Neural progenitor cell (in vitro differentiated cells): ENCODE measurements around the gene ZNF354B.

Source experiments
- EZH2phosphoT487 ChIP-seq: fragments of 200-600 bp; sonication (generic); IDR thresholded peaks from 2 replicates; pipeline ENCODE4 v1.6.1; 2017; ENCODE audit warnings: antibody characterized with exemption
- TF ChIP-seq, protein P1 (sequence below): fragments of 200-600 bp; sonication (generic); IDR thresholded peaks from 2 replicates; pipeline ENCODE4 v1.5.1; 2017; ENCODE audit warnings: antibody characterized with exemption, mild to moderate bottlenecking

GRCh38 chr5:178831049-178831448 is 28.7 kb upstream of the ZNF354B start:
- TF ChIP-seq, protein P1, sequence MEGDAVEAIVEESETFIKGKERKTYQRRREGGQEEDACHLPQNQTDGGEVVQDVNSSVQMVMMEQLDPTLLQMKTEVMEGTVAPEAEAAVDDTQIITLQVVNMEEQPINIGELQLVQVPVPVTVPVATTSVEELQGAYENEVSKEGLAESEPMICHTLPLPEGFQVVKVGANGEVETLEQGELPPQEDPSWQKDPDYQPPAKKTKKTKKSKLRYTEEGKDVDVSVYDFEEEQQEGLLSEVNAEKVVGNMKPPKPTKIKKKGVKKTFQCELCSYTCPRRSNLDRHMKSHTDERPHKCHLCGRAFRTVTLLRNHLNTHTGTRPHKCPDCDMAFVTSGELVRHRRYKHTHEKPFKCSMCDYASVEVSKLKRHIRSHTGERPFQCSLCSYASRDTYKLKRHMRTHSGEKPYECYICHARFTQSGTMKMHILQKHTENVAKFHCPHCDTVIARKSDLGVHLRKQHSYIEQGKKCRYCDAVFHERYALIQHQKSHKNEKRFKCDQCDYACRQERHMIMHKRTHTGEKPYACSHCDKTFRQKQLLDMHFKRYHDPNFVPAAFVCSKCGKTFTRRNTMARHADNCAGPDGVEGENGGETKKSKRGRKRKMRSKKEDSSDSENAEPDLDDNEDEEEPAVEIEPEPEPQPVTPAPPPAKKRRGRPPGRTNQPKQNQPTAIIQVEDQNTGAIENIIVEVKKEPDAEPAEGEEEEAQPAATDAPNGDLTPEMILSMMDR, result no peak
- TF ChIP-seq EZH2phosphoT487, result no peak
